Measurements from ENCODE around the gene RNF225. TPM values are rescaled to one million over a fixed set of nuclear protein-coding genes. Genes with fewer than 3 reads are reported as not detected.

RNF225 gene
- total and polyA plus RNA-seq, 2 of the 13 experiments (the other 11 are each of a cell fraction or from before 2014, with no cell fraction given) = not detected

- no peak for TF ChIP-seq ZBTB37 (CRISPR knock-in tag; IDR thresholded peaks at IDR 0.05)
- no peak for TF ChIP-seq FOSL1 (CRISPR knock-in tag; IDR thresholded peaks at IDR 0.05; ENCODE audit: borderline replicate concordance)
- TF ChIP-seq HNF1B (CRISPR knock-in tag; IDR thresholded peaks at IDR 0.05) = peak; percentile 72
- TF ChIP-seq KDM6A (CRISPR knock-in tag; IDR thresholded peaks at IDR 0.05; ENCODE audit: low read depth) = no peak
- TF ChIP-seq ZNF407 (CRISPR knock-in tag; IDR thresholded peaks at IDR 0.05; ENCODE audit: not compliant biosample characterization) = peak; percentile 65
Measured at GRCh38 chr19:58408152-58409009, 12.9 kb downstream of the RNF225 start, which contains the start of gene ZNF584 (continued).
